Measurements from ENCODE around the gene ZNF484.
"Not testable (repeated sequence)": the region's sequence is repeated elsewhere in the genome, so short reads cannot be mapped to it uniquely, and the experiment has no call there.

The ZNF484 gene

DNA sequence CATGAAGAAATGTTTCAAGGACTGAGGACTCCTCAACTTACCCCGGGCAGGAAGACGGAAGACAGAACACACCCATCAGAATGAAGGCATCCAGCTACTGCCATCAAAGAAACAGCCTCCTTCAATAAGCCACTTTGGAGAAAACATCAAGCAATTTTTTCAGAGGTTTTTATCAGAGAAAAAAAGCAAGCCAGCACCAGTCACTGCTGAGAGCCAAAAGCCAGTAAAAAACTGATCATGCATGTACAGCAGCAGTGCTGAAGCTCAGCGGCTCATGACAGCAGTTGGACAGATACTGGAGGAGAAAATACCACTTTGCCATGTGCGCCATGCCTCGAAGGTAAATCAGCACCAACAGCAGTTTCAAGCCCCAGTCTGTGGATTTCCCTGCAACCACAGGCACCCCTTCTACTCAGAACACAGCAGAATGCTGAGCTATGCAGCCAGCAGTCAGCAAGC, 10.1 kb upstream of the ZNF484 start:
- Histone ChIP-seq H3K4me3 (ENCODE audit: low read length) (no peak overlapping the region), H3K9ac (ENCODE audit: low read length) (no peak overlapping the region), H3K27ac (ENCODE audit: low read depth, low read length) (no peak overlapping the region), H3K27me3 (ENCODE audit: control insufficient read depth, insufficient read depth, low read length) (no peaks in the 10 kb centered on the region), H3K4me1 (ENCODE audit: control insufficient read depth, insufficient read depth, low read length) (no peaks in the 10 kb centered on the region), H3K36me3 (ENCODE audit: control insufficient read depth, insufficient read depth, low read length) (no peaks in the 10 kb centered on the region)

DNA sequence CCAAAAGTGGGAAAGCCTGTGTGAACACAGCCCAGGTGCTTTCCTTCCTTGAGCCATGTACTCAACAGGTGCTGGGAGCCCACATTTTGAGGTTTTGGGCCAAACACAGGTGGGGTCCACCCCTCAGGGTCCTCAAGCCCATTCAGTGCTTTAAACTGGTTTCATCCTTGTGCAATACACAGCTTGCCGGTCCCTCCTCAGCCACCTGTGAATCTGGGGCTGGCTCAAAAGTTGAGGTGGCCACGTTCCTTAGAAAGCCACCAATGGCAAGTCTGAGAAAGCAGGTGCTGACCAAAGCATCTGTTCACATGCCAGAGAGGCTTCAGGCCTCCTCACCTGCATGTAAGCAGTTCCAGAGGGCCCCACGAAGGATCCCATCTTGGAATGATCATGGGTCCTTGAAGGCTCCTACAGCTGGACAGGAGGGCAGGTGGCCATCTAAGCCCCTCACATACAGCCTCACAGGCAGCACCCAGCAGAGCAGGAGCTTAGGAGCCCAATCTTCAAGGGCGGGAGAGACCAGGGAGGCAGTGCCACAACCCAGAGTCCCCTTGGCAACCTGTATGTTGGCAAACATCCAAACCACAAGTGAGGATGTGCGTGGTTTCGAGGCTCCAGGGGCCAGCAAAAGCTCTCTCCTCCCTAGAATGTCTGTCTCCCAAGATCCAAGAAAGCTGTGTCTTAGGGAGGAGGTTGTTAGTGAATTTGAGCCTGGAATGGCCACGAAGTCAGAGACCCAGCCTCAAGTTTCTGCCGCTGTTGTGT, 9.2 kb upstream of the ZNF484 start:
- not testable (repeated sequence) for H3K4me3 ChIP-seq (ENCODE audit: low read length)

DNA sequence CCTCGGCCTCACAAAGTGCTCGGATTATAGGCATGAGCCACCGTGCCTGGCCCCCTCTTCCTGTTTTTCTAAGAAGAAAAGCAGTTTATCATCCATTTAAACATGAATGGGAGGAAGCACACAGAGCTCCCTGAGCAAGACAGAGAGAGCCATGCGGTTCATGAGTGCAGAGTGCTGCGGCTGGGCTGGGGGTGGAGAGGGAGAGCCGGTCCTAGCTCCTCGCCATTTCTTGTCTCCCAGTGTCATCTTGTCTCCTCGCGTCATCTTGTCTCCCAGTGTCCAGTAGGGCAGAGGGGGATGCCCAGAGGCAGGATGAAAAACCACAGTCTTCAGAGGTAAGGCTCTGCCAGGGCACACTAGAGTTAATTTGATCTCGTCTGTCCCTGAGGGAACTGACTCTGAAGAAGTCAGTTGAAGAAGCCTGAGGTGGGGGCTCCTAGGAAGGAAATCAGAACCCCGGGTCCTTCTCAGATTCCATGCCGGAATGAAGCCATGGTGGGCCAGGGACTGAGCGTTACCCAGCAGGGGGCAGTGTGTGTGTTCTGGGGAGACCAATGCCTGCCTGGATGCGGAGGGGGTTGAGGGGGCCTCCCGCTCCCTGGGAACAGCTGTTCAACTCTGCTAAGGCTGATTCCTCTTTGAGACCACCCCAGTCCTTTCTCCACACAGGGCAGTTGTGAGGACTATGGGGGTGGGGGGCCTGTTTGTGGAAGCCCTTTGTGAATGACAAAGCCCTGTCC, 6.0 kb upstream of the ZNF484 start:
- H3K27ac ChIP-seq (ENCODE audit: low read depth, low read length); H3K4me1 ChIP-seq (ENCODE audit: control insufficient read depth, insufficient read depth, low read length); H3K4me3 ChIP-seq (ENCODE audit: low read length); H3K27me3 ChIP-seq (ENCODE audit: control insufficient read depth, insufficient read depth, low read length); H3K36me3 ChIP-seq (ENCODE audit: control insufficient read depth, insufficient read depth, low read length); H3K9ac ChIP-seq (ENCODE audit: low read length): not testable (repeated sequence)

More for the DNA sequence above, 9.2 kb upstream of the ZNF484 start:
- H3K27me3 ChIP-seq (ENCODE audit: control insufficient read depth, insufficient read depth, low read length); H3K4me1 ChIP-seq (ENCODE audit: control insufficient read depth, insufficient read depth, low read length); H3K27ac ChIP-seq (ENCODE audit: low read depth, low read length); H3K36me3 ChIP-seq (ENCODE audit: control insufficient read depth, insufficient read depth, low read length); H3K9ac ChIP-seq (ENCODE audit: low read length): not testable (repeated sequence)

DNA sequence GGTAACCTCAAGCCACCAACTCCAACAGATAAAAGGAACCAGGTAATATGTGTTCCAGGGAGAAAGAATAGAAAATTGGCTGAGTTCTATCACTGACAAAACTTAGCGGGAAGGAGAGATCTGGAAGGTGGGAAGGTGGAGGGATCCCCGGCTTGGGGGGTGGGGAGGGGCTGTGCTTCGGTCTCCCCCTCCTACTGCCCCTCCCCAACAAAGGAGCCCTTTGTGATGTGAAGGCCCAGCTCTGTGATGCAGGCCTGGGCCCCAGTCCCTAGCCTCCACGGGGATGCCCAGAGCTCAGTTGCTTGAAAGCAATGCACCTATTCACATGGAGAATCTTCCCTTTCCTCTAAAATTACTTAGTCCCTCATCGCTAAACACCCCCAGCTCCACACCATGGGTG, 4.4 kb upstream of the ZNF484 start:
- no peaks in the 10 kb centered on the region for H3K4me1 ChIP-seq (ENCODE audit: control insufficient read depth, insufficient read depth, low read length)
- H3K27ac ChIP-seq (ENCODE audit: low read depth, low read length): no peak overlapping the region
- H3K9ac ChIP-seq (ENCODE audit: low read length): no peak overlapping the region
- H3K27me3 ChIP-seq (ENCODE audit: control insufficient read depth, insufficient read depth, low read length): no peaks in the 10 kb centered on the region
- no peaks in the 10 kb centered on the region for H3K36me3 ChIP-seq (ENCODE audit: control insufficient read depth, insufficient read depth, low read length)
- no peak overlapping the region for H3K4me3 ChIP-seq (ENCODE audit: low read length)

DNA sequence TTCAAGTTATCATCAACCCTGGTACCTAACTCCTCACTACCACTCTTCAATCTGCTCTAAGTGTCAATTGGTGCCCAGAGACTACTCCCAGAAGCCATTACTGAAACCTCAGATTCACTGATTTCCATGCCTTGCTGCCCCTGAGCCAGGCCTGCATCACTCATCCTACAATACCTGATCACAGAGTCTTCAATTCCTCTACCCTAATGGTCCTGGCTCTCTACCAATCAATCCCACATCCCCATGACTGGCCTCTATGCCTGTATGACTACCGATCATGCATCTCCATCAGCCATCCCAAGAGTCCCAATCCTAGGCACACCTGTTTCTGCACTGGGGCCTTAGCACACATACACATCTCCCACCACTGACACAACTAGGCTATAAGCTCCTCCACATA, 2.5 kb downstream of the ZNF484 start:
- H3K27me3 ChIP-seq (ENCODE audit: control insufficient read depth, insufficient read depth, low read length): no peaks in the 10 kb centered on the region
- H3K9ac ChIP-seq (ENCODE audit: low read length): no peak overlapping the region
- no peak overlapping the region for H3K4me3 ChIP-seq (ENCODE audit: low read length)
- H3K36me3 ChIP-seq (ENCODE audit: control insufficient read depth, insufficient read depth, low read length): no peaks in the 10 kb centered on the region
- H3K4me1 ChIP-seq (ENCODE audit: control insufficient read depth, insufficient read depth, low read length): no peaks in the 10 kb centered on the region
- no peak overlapping the region for H3K27ac ChIP-seq (ENCODE audit: low read depth, low read length)

DNA sequence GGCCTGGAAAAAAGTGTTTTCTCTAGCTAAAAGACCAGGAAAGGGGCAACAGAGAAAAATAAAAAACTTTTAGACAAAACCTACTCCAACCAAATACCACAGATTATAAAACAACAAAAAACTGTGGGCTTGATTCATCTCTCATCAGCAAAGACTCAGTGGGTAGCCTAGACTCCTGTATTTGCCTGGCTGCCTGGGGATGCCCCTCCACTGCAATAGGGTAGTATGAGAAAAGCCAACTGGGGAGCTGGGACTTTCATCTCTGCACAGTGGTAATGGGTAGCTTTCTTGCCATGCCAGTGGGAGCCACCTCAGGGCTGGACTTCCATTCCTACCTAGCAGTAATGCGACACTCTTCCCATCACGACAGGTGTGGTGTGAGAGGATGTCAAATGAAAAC, 7.5 kb downstream of the ZNF484 start:
- H3K4me1 ChIP-seq (ENCODE audit: control insufficient read depth, insufficient read depth, low read length): no peaks in the 10 kb centered on the region
- no peak overlapping the region for H3K9ac ChIP-seq (ENCODE audit: low read length)
- no peak overlapping the region for H3K27ac ChIP-seq (ENCODE audit: low read depth, low read length)
- no peaks in the 10 kb centered on the region for H3K27me3 ChIP-seq (ENCODE audit: control insufficient read depth, insufficient read depth, low read length)
- H3K4me3 ChIP-seq (ENCODE audit: low read length): no peak overlapping the region
- peaks cover 3% of the 10 kb centered on the region for H3K36me3 ChIP-seq (ENCODE audit: control insufficient read depth, insufficient read depth, low read length)

DNA sequence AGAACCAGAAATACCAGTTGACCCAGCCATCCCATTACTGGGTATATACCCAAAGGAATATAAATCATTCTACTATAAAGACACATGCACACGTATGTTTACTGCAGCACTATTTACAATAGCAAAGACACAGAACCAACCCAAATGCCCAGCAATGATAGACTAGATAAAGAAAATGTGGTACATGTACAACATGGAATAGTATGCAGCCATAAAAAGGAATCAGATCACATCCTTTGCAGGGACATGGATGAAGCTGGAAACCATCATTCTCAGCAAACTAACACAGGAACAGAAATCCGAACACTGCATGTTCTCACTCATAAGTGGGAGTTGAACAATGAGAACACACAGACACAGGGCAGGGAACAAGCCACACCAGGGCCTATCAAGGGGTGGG, 11.2 kb downstream of the ZNF484 start:
- H3K27me3 ChIP-seq (ENCODE audit: control insufficient read depth, insufficient read depth, low read length); H3K9ac ChIP-seq (ENCODE audit: low read length); H3K27ac ChIP-seq (ENCODE audit: low read depth, low read length); H3K36me3 ChIP-seq (ENCODE audit: control insufficient read depth, insufficient read depth, low read length); H3K4me3 ChIP-seq (ENCODE audit: low read length); H3K4me1 ChIP-seq (ENCODE audit: control insufficient read depth, insufficient read depth, low read length): not testable (repeated sequence)

DNA sequence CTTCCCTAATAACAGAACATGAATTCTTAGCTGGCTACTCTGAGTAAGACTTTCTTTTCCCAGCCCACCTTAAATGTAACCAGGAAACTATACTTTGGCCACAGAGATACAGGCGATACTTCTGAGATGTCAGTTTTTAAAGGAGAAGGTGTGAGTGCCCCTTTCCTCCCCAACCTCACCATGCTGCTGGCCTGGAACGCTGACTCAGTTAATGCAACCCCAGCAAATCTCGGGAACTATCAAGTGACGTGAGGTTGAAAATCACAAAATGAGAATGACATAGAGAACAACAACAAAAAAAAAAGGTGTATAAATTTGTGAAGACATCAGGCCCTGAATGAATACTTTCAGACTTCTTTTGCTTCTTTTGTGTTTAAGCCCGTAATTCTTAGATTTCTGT, 13.7 kb downstream of the ZNF484 start:
- Histone ChIP-seq H3K4me3 (ENCODE audit: low read length) (no peak overlapping the region), H3K27ac (ENCODE audit: low read depth, low read length) (no peak overlapping the region), H3K27me3 (ENCODE audit: control insufficient read depth, insufficient read depth, low read length) (no peaks in the 10 kb centered on the region), H3K4me1 (ENCODE audit: control insufficient read depth, insufficient read depth, low read length) (no peaks in the 10 kb centered on the region), H3K36me3 (ENCODE audit: control insufficient read depth, insufficient read depth, low read length) (peaks cover 8% of the 10 kb centered on the region), H3K9ac (ENCODE audit: low read length) (no peak overlapping the region)

DNA sequence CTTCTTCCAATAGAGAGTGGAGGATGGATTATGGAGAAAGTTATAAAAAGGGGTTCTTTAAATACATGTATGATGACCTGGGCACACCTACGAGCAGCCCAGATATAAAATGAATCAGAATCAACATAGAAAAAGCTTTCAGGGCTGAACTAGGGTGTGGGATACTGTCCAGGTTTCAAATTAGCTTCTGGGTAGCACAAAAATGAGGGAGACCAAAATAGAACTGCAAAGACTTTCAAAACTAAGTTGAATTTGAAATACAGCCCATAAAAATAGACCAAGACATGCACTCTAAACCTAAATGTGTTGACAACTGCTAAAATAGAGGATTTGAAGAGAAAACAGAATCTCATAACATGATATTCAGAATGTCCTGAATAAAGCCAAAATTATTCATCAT, 17.0 kb downstream of the ZNF484 start:
- Histone ChIP-seq H3K27me3 (ENCODE audit: control insufficient read depth, insufficient read depth, low read length) (no peaks in the 10 kb centered on the region), H3K36me3 (ENCODE audit: control insufficient read depth, insufficient read depth, low read length) (peaks cover 8% of the 10 kb centered on the region), H3K27ac (ENCODE audit: low read depth, low read length) (no peak overlapping the region), H3K4me3 (ENCODE audit: low read length) (no peak overlapping the region), H3K9ac (ENCODE audit: low read length) (no peak overlapping the region), H3K4me1 (ENCODE audit: control insufficient read depth, insufficient read depth, low read length) (no peaks in the 10 kb centered on the region)

DNA sequence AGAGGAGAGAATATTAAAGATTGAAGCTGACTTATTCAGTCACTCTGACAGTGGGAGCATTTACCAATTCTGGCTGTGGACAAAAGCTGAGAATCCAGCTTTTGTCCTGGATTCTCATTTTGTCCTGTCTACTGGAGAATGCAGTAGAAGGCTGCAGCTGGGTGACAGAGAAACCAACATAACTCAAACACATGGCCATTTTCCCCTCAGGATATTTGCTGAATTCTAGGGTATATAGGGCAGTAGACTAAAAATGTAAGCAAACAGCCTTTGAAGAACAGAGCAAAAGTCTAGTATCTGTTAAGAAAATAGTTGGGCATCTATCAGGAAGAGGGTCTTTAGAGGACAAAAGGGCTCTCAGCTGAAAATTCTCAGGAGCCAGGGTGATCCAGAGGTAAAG, 20.6 kb downstream of the ZNF484 start:
- Histone ChIP-seq H3K4me1 (ENCODE audit: control insufficient read depth, insufficient read depth, low read length) (no peaks in the 10 kb centered on the region), H3K27me3 (ENCODE audit: control insufficient read depth, insufficient read depth, low read length) (no peaks in the 10 kb centered on the region), H3K27ac (ENCODE audit: low read depth, low read length) (no peak overlapping the region), H3K9ac (ENCODE audit: low read length) (no peak overlapping the region), H3K36me3 (ENCODE audit: control insufficient read depth, insufficient read depth, low read length) (peaks cover 26% of the 10 kb centered on the region), H3K4me3 (ENCODE audit: low read length) (no peak overlapping the region)

DNA sequence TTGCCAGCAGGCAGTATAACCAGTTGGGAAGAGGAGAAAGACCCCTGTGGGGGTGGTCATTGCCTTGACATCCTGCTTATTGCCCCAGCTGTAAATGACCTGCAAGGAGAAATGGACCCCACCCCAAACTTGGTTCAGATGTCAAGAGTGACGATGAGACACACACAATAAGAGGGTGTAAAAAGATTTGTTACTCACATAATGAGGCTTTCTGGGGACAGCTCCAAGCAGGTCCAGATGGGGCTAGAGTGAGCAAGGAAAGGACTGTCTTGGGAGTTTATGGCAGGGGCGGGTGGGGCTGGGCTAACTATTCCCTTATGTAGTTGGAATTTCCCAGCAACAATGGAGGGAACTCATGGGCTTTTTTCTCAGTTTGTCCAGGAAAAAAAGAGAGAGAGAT, 24.1 kb downstream of the ZNF484 start:
- Histone ChIP-seq H3K27me3 (ENCODE audit: control insufficient read depth, insufficient read depth, low read length) (no peaks in the 10 kb centered on the region), H3K36me3 (ENCODE audit: control insufficient read depth, insufficient read depth, low read length) (peaks cover 24% of the 10 kb centered on the region), H3K9ac (ENCODE audit: low read length) (no peak overlapping the region), H3K27ac (ENCODE audit: low read depth, low read length) (no peak overlapping the region), H3K4me1 (ENCODE audit: control insufficient read depth, insufficient read depth, low read length) (no peaks in the 10 kb centered on the region), H3K4me3 (ENCODE audit: low read length) (no peak overlapping the region)

DNA sequence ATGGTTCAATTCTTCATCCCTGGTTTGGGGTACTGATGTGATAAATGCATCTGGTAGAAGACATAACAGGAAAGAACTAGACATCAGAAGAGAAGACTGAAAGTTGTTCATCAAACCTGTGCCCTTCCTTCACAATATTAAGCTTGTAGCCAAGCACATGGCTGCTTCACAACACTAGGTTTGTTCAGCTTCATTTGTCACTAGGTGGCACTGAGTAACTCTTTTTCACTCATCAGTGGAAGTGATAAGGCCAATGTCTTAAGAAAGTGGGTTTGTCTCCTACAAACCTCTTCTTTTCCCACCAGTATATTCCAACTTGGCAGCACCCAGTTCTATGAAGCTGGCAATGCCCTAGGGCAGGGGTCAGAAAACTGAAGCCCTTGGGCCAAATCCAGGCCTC, 26.9 kb downstream of the ZNF484 start:
- Histone ChIP-seq H3K27ac (ENCODE audit: low read depth, low read length) (no peak overlapping the region), H3K4me3 (ENCODE audit: low read length) (no peak overlapping the region), H3K36me3 (ENCODE audit: control insufficient read depth, insufficient read depth, low read length) (peaks cover 44% of the 10 kb centered on the region), H3K9ac (ENCODE audit: low read length) (no peak overlapping the region), H3K4me1 (ENCODE audit: control insufficient read depth, insufficient read depth, low read length) (no peaks in the 10 kb centered on the region), H3K27me3 (ENCODE audit: control insufficient read depth, insufficient read depth, low read length) (no peaks in the 10 kb centered on the region)

DNA sequence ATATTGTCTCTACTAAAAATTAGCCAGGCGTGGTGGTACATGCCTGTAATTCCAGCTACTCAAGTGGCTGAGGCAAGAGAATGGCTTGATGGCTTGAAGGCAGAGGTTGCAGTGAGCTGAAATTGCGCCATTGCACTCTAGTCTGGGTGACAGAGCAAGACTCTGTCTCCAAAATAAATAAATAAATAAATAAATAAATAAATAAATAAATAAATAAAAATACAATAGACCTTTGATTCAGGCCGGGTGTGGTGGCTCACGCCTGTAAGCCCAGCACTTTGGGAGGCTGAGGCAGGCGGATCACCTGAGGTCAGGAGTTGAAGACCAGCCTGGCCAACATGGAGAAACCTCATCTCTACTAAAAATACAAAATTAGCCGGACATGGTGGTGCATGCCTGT, 29.1 kb downstream of the ZNF484 start:
- H3K9ac ChIP-seq (ENCODE audit: low read length); H3K4me1 ChIP-seq (ENCODE audit: control insufficient read depth, insufficient read depth, low read length); H3K4me3 ChIP-seq (ENCODE audit: low read length); H3K27me3 ChIP-seq (ENCODE audit: control insufficient read depth, insufficient read depth, low read length); H3K27ac ChIP-seq (ENCODE audit: low read depth, low read length): not testable (repeated sequence)
- peaks cover 36% of the 10 kb centered on the region for H3K36me3 ChIP-seq (ENCODE audit: control insufficient read depth, insufficient read depth, low read length)

All from rectal smooth muscle tissue (tissue), 1 donor.